Measurements from ENCODE around the gene FRAS1.

FRAS1 gene

DNA sequence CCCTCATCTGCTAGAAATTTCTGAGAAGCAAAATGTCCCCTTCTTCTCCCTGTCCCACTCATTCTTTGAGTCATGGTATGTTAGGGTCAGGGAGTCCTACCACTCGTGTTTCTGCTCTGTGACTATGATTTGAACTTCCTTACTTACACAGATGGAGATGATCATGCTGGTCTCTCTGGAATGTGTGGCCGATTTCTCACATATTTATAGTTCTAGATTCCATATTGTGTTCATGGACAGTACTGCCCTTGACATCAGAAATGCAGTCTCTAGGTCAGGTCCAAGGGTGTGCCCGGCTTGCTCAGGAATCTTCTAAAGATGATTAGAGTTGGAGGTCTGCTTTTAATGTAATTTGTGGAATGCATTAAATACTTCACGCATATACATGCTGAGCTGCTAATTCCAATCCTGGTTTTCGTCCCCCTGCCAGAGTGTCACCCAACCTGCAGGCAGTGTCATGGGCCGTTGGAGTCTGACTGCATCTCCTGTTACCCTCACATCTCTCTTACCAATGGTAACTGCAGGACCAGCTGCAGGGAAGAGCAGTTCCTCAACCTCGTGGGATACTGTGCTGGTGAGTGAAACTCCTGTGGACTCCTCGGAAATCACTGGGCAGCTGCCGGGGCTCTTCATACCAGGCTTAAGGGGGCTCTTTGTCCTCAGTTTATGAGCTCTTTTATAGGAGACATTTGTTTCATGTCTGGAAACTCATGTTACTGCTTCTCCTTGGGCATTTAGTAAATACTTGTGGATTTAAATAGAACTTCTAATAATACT, 280.3 kb downstream of the FRAS1 start:
- DNase-seq = no peak

DNA sequence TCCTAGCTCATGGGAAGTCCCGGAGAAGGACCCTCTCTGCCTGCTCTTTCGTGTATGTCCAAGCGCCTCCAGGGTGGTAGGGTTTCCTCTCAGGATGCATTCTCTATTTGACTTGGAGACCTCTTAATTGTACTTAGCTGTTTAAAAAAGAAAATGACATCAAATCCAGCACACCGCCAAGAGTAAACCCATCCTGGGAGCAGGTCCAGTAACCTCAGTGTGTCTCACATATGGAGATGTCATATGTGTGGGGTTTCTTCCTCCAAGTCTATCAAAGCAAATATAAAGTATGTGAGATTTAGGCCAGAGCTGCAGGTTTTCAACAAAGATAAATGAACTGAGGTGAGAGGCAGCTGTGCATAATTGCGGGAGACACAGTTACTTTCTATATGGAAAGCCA, 285.0 kb downstream of the FRAS1 start:
- no peak for DNase-seq

DNA sequence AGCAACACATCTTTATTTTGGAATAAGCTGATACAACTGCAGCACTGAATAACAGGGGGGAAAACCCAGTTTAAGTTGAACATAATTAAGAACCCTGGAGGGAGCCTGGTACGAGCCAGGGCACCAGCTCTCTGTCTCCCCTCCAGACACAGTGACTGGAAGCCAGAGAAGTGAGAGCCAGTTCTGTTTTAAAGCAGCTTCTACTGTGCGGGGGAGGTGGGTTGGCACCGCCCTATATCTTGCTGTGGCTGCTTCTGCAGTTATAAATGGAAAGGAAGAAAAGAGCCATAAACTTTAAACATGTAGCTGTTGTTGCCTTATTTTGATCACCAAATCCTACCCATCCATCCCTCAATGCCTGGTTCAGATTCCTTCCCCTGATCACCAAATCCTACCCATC, 286.6 kb downstream of the FRAS1 start:
- no peak for DNase-seq

DNA sequence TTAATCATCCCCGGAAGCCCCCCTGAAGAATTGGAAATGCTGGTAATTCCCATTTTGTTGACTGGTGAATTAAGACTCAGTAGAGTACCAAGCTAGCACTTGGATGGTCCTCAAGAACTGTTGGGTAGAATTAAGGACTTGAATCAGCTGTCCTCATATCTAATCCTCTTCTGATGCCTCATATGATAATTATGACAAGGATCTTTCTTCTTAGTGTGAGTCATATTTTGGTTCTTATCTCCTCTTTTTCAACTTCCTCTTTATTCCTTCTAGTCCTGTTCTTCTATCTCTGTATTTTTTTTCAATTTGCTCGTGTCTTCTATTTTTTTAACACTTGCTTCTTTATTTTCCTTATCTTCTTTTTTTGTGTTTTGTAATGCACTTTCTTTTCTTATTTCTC, 288.1 kb downstream of the FRAS1 start:
- DNase-seq = no peak

DNA sequence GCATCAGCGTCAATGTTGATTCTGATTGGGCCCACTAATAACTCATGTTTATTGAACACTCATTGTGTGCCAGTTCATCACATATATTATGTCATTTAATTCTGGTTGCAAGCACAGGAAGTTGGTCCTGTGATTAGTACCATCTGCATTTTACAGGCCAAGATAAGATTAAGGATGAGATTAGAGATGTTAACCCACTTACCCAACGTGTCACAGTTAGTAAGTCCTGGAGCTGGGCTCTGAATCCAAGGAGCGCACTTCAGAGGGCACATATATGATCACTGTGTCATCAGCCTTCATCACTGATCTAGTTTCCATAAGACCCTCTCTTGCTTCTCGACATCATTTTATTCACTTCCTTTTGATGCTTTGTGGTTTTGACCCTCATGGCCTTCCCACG, 289.1 kb downstream of the FRAS1 start:
- DNase-seq = no peak

DNA sequence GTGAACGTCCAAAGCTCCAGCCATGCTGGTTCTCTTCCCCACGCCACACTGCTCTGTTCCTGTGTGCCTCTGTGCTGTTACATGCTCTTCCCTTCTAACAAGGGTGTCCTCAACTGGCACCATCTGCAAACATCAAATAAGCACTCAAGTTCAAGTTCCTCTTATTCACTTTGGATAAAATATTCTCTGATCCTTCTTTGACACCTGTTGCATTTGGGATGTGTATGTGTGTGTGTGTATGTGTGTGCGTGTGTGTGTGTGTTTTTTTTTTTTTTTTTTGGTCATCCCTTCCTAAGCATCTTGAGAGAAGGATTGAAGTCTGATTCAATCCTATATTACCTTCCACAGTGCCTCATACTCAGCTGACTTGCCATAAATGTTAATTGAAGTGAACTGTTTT, 290.4 kb downstream of the FRAS1 start:
- DNase-seq = no peak

DNA sequence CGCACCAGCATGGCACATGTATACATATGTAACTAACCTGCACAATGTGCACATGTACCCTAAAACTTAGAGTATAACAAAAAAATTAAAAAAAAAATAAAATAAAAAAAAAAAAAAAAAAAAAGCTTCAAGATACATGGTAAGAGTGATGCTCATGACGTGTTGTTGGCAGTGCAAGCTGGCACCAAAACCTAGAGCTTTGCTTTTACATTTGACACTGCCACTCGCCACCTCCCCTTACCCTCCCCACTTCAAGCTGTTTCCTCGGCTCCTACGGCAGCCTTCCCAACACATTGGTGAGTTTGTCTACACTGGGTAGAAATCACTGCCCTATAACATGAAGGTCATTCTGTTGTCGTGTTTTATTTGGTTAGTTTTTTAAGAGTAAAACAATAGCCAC, 296.8 kb downstream of the FRAS1 start:
- DNase-seq = no peak

DNA sequence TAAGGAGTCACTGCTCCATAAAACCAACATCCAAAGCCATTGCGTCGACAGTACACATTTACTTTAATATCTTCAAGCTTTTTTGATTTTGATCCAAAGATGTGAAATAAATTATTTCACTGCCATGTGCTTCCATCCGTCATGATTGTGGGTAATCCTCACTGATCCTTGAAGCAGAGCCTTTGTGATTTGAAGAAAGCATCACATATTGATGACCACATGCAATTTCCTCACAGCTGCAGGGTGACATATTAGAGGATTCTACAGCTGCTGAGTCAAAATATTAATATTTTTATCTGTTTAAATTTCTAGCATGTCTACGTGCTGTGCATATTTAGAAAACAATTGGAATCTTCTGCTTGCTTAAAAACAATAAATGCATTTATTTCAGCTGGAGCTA, 297.7 kb downstream of the FRAS1 start:
- DNase-seq = no peak

DNA sequence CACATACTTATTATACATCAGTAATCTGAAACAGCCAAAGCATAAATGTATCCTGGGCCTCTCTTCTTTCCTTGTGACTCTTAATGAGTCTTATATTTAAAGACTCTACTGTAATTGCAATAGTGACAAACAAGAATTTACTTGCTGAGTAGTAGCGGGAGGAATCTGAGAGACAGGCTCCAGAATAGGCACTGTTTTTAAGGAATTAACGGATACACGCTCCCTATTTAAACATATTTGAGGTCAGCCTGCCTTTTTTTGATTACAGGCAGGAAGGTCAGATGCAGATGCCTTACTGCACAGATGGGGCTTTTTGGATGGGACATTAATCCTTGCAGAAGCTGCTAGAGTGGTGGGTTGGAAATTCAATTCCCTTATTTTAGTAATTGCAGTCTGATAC, 298.2 kb downstream of the FRAS1 start:
- DNase-seq = no peak

DNA sequence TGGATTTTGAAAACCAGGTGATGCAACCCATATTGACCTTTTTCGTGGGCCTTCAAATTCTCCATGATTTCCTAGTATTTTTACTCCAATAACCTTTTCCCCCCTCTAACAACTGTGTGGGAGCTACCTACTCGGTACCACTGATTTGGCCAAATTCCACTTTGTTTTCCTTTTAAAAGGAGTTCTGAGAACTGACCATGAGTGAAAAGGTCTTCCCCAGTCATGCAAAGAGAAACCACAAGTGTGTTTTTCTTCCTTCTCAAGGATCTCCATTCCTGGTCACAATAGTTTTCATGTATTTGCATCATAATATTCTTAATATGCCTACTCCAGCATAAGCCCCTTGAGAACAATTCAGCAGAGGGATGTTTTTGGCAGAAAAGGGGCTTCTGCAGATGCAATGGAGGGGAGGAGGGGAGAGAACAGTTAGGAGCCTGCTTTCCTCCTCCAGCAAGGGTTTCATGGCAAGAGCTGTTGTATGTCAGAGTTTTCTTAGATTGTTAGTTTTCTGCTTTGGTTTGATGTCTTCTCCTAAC, 299.2 kb downstream of the FRAS1 start:
- DNase-seq = no peak

DNA sequence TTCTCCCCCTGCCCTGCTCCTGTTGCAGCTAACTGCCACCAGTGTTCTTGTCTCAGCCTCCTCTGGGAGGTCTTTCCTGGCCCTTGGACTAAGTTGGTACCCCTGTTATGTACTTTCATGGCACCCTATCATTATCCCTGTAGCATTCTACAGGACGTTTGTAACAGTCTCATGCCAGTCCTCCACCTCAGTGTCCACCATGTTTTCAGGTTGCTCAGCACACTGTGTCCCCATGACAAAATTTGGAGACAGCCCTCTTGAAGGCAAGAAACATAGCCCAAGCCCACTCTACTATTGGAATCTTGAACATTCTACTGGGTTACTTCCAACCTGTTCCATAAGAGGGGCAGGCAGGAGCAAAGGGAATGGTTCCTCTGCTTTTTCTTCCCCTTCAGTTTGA, 300.0 kb downstream of the FRAS1 start:
- no peak for DNase-seq

DNA sequence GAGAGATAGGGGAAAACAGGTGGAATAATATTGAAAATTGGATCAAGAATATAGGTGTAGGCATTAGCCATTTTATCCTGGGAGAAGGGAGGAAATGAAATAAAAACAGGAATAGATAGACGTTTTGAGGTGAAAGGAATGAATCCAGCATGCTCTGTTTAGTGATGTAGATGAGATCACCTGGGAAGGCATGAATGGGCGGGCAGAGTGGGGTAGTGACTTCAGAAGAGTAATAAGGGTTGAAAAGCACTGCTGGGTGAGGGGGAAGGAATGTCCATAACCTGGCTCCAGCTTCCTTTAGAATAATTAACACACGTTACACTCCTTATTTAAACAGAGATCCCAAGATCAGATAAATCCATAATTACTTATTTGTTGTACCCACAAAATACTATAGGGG, 303.3 kb downstream of the FRAS1 start:
- no peak for DNase-seq

DNA sequence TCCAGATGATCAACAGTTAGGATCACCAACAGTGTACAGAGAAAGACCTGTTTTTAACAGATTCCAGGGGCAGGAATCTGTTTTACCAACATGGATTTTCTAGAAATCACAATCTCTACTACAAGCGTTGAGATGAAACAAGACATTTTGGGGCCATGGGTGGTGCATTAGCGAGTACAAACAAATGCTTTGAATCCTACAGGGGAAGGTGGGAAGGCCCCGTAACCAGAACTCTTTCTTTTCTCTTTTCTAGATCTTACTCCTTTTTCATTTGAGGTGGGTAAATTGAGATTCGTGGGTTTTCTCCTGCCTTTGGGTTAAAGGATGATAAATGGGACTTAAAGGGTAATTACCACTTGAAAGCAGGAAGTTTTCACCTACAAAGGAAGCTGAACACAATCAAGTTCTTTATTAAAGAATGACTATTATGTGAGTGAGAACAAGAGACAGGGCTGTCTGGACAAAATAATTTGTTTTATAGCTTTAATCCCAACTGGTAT, 304.5 kb downstream of the FRAS1 start:
- no peak for DNase-seq

DNA sequence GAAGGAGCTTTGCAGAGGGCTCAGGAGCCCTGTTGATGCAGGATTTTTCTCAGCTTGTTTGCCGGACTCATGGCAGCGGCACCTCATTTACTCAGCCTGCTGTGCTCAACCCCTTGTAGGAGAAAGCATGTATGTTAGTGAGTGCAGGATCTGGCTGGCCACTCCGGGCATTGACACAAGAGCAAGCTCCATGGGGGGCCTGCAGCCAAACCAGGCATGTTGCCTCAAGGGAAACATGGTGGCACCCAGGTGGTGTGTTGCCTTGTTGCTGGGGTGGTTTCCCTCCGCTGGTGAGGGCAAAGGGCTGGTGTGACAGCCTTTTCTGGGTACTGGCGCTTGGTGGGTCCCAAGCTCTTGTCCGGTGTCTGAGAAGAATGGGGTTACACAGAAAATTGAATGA, 305.2 kb downstream of the FRAS1 start:
- DNase-seq = no peak

DNA sequence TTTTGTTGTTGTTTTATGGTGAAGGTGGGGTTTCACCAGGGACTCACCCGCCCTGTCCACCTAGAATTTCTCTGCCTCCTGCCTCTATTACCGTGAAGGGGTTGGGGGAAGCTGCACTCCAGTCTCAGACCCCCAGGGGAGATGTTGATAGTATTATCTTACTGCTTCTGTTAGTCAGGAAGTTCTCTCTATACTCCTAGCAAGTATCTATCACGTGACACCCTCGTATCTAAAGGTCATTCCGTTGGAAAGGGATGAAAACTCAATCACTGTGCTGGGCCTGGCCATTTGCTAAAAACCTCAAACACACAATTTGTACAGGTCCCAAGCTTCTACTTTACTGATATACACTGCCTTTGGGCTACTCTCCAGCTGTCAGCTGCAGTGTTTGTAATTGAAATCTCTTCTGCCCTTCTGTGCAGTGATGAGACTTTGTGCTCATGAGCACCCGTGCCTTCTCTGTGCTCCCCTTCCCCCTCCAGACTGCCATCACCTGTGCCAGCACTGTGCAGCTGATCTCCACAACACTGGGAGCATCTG, 306.0 kb downstream of the FRAS1 start:
- DNase-seq = no peak

DNA sequence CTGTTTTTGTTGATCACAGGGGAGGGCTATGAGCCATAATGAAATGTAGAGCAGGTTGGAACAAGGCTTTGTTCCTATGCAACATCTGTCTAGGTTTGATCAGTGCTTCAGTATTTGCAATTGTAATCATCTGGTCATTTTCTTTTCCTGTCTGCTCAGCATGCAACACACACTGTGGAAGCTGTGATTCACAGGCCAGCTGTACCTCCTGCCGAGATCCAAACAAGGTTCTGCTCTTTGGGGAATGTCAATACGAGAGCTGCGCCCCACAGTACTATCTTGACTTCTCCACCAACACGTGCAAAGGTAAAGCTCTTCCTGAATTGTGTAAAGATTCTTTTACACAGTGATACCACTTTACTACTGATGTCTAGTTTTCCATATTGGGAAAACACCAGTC, 312.6 kb downstream of the FRAS1 start:
- DNase-seq = no peak

DNA sequence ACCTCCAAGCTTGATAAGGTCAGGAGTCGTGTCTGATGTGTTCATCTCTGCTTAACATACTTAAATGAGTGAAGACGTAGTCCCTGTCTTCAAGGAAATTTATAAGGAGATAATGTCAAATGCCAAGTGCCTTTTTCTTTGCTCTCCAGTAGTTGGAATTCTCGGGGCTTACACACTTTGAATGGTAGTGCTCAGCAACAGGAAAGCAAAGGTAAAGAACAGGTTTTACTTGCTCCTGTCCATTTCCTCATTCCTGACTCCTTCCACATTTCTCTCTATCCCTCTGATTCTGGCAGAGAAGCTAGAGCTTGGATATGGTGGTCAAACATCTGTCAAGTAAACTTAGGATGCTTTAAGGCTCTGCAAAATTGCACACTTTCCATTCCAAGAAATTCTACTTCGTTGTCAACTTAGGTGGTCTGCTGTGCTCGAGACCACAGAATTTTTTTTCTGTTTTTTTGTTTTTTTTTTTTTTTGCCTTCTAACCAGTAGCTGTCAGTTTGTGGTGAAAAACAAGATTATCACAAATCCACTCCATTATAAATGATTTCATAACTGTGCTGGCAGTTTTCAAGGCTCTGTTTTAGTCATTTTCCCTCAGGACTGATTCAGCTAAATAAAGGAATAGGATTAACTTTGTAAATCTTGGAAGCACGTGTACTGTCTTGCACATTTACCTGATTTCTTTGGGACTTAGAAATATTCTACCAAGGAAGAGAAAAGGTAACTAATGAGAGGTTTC, 313.7 kb downstream of the FRAS1 start:
- no peak for DNase-seq

DNA sequence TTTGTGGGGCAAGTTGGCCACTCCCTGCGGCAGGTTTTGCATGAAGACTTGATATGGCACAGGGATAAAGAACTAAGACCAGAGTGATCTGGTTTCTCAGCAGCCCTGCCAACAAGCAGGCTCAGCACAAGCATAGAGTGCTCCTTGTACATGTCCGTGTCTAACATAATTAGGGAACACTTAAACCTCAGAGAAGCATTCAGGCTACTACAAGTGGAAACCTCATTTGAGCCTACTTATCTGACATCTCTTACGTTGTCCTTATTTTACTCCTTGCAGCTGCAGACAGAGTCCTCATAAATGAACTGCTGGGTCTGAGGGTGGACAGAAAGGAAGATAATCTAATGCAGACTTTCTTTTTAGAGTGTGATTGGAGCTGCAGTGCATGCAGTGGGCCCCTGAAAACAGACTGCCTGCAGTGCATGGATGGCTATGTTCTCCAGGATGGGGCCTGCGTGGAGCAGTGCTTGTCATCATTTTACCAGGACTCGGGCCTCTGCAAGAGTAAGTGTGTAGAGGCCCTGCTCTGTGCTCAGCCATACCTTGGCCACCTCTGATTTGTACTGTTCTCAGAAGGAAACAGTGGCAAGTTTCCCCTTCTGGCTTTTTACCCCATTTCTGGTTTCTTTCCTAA, 315.3 kb downstream of the FRAS1 start:
- no peak for DNase-seq

DNA sequence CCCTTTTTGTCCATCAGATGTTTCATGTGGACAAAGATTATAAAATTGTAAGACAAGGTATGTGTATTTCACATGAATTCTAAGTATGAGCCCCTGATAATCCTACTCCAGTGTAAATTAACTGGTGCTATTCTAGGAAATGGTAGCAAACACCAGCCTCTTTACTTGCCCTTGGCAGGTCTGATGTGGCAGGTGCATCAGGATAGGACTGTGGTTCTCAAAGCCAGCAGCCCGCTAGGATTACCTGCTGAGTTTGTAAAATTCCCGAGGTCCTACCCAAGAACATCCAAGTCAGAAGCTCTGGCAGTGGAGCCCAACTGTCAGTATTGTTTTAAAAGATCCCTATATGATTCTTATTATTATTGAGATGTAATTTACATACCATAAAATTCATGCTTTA, 320.4 kb downstream of the FRAS1 start:
- DNase-seq = no peak

DNA sequence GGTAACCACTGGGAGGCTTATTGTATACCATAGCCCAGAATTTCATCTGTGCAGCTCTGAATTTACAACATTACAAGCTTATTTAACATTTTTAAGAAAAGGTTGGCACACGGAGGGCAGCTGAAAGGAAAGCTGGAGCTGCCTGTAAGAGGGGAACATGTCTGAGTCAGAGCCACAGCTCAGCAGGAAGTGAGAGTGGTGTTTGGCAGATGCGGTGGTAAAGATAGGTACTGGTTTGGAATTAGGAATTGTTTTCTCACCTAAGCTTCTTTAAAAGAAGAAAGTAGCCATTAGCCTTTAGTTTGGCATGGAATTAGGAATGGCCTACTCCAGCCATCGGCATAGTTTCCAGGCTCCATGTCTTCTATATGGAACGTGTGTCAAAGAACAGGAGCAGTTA, 321.9 kb downstream of the FRAS1 start:
- no peak for DNase-seq

DNA sequence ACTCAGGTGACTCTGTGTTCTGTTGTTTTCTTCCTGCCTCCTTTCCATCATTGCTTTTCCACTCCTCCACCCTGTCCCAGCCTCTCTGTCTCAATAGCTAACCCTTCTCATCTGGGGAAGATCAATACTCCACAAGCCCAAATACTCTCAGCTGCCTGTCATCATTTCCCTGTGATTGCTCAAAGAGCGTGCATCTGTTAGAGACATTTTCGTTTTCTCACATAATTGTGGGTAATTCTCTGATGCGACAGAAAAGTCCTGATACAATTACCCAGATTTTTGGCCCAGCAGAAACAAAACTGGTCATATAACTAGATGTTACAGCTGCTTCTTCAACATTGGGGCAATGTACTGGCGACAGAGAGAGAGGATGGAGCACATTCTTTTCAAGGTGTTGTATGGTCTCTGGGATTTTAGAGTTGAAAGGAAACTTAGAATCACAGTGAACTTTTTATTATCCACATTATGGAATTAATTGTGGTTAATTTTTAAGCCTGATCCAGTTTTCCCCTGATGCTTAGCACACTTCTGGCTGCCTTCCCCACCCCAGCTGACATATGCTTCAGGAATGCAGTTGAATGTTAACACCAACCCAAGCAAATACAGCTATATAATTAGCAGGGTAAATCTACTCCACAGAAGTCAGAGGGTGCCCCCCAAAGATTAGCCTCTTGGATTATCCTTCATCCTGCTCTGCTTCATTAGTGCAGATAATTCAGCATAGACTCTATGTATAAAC, 323.0 kb downstream of the FRAS1 start:
- no peak for DNase-seq

DNA sequence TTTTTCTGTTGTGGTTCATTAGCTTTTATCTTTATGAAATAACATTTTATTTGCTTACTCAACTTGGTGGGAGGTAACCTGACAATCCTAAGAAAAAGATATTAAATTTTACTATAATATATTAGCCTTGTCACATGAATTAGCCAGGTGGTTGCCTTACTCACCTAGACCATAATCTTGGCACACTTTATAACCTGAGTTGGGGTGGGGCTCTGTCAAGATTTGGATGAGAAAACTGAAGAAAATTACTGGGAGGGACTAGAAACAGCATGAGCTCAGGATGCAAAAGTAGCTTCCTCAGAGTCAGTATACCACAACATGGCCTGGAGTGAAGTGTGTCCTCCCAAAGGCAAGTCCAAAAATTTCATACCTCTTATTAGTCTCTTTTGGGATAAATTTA, 329.6 kb downstream of the FRAS1 start:
- no peak for DNase-seq

DNA sequence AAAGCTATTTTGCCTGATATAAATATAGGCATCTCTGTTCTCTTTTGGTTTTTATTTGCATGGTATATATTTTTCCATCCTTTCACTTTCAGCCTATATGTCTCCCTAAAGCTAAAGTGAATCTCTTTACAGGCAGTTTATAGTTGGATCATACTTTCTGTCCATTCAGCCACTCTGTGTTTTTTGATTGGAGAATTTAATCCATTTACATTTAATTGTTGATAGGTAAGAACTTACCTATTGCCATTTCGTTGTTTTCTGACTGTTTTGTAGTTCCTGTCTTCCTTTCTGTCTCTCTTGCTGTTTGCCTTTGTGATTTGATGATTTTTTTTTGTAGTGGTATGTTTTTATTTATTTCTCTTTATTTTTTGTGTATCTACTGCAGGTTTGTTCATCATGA, 338.5 kb downstream of the FRAS1 start:
- DNase-seq = no peak
